Stimulated activated CD8-positive, alpha-beta memory T cell treated with anti-CD3 and anti-CD28 coated beads, Interleukin-7, amount 100 ng/mL, for 1 hour (primary cell): ENCODE data around the gene POLR1C.
A peak's percentile ranks its signal among the peaks of the same experiment; 100 is the strongest.
"Not testable (repeated sequence)": the region's sequence is repeated elsewhere in the genome, so short reads cannot be mapped to it uniquely, and the experiment has no call there.

Experiments
- DNase-seq, 2 donors: peaks; one replicate each; pipeline ENCODE4 v3.0.0-alpha.2; 2020; ENCODE audit warnings: low read depth in 2 of 2

Gene POLR1C, protein sequence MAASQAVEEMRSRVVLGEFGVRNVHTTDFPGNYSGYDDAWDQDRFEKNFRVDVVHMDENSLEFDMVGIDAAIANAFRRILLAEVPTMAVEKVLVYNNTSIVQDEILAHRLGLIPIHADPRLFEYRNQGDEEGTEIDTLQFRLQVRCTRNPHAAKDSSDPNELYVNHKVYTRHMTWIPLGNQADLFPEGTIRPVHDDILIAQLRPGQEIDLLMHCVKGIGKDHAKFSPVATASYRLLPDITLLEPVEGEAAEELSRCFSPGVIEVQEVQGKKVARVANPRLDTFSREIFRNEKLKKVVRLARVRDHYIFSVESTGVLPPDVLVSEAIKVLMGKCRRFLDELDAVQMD

DNA sequence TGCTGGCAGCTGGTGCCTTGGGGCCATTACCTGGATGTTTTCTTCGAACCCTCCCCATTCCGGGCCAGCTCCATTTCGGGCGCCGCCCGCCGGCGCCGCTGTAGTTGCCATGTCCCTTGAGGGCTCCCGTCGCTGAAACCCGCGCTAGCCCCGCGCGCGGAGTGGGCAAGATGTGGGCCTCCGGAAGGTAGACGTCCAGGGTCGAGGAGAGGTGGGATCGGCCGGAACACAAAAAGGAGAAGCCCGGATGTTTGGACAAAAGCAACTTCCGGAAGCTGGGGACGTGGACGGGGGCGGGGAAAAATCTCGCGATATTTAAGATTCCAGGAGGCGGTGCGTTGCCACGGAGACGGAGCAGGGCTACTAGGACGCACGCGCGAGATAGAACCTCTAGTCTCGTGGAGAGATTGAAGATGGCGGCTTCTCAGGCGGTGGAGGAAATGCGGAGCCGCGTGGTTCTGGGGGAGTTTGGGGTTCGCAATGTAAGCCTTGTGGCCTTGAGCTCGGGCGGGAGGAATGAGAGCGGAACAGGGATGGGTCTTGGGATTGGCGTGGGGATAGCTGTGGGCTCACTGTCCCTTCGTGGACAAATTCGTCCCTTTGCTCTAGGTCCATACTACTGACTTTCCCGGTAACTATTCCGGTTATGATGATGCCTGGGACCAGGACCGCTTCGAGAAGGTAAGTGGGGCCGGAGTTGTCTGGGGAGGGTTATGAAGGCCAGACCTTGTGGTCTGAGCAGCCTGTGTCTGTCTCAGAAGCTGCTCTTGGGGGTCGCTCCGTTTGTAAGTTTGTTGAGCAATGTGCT lies at the start of gene POLR1C, which contains the start of gene YIPF3:
POLR1C (plus strand) TSS at position 393 of the 808 bp plus-strand sequence; CDS start at position 414, 21 bp downstream.
YIPF3 (minus strand) TSS at position 230 of the 808 bp plus-strand sequence; CDS start at position 111, 119 bp downstream.
- DNase-seq, result peak; percentile 95 to 96

DNA sequence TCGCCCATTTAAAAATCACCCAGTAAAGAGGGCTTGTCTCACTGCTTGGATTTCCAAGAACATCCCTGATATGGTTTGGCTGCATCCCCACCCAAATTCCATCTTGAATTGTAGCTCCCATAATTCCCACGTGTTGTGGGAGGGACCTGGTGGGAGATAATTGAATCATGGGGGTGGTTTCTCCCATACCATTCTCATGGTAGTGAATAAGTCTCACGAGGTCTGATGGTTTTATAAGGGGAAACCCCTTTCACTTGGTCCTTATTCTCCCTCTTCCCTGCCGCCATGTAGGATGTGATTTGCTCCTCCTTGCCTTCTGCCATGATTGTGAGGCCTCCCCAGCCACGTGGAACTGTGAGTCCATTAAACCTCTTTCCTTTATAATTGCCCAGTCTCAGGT lies 49.6 kb upstream of the POLR1C start:
- not testable (repeated sequence) for DNase-seq

DNA sequence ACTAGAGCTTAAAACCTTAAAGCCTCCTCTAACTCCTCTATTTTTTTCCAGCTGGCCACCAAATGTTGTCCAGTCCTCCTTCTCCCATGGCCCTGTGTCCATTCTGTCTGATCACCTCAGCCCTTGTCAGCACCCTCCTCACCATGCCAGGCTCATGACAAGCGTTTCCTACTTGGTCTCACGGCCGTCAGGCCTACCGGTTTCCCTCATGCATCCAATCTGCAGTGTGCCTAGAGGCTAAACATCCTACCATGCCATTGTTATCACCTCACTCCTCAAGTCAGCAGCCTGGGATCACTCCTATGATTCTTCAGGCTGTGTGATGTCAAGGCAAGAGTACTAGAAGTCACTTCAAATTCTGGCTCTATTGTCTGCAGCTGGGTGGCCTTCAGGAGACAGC lies 49.1 kb upstream of the POLR1C start:
- DNase-seq, result no peak

DNA sequence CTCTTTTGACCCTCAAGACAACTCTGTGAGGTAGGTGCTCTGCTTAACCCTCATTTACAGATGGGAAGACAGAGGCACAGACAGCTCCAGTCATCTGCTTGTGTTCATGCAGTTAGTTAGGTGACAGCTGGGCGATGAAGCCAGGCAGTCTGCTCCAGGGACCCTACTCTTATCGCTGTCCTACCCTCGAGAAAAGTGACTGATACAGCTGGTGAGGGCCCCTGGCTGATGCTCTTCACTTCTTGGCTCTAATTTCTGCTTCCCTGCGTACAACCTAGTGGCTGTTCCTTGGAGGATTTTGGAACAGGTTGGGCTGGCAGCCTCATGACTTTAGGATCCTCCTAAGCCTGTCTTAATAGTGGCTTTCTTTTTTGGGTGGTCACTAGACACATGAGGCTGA lies 48.6 kb upstream of the POLR1C start:
- no peak for DNase-seq

DNA sequence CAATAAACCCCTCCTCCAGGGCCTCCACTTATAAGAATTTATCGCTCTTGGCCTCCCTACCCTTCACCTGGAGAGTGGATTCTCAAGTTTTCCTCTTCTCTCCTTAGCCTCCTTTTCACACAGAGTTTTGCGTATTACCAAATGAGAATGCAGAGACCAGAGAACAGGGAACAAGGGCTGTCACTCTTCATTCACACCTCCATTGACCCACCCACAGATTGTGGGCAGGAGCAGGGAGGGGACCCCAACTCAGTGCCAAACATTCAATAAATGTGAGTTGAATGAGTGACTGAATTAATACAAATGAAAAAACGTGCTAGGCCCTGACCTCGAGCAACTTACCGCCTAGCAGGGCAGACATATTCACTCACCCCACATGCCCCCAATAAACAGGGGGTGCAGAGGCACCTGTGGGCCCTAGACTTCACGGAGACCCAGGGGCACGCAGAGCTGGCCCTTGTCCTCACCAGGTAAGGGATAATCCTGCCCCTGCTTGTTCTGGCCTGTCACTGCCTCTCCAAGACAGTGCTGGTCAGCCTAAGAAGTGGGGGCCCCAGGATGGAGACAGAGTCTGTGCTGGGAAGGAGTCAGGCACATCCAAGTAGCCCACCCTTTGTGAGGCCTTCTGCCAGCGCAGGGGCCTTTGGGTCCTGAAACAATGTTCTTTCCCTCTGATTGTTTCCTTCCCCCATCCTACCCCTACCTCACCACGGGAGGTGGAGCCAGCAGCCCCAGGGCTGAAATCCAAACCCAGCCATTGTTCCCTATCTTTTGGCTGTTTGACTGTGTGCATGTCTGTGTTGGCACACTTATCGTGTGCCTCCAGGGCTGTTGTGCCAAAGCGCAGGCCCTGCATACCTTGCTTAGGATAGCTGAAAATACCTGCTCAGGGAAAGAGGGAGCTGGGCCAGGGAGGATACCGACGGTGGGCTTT lies 47.9 kb upstream of the POLR1C start:
- DNase-seq, result no peak

DNA sequence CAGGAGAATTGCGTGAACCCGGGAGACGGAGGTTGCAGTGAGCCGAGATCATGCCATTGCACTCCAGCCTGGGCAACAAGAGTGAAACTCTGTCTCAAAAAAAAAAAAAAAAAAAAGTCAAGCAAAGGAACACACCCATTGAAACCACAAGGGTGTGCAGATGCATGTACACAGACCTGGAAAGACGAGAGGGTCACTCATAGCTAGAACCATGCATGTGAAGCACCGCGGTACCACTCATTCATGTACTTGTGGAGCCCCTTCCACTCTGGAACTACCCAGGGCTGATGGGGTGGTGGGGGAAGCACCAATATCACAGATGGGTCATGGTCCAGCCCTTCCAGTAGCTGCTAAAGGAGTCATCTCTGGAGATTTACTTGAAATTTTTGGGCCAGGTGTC lies 46.9 kb upstream of the POLR1C start:
- DNase-seq, result no peak

DNA sequence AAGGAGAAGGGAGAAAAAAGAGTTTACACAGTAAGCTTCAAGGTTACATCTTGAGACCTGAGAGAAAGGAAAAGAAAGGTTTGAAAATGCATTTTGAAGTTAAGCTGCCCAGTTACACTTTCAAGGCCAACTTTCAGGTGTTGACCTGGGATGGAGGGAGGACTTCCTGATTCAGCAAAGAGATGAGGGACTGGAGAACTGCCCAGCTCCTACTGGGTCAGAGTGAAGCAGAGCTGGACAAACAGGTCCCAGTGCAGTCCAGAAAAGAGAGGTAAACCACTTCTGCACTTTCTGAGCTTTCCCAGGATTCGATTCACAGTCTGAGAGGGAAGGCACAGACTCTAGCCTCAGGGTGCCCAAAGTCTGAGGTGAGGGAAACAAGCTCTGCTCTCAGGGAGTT lies 45.5 kb upstream of the POLR1C start:
- no peak for DNase-seq

DNA sequence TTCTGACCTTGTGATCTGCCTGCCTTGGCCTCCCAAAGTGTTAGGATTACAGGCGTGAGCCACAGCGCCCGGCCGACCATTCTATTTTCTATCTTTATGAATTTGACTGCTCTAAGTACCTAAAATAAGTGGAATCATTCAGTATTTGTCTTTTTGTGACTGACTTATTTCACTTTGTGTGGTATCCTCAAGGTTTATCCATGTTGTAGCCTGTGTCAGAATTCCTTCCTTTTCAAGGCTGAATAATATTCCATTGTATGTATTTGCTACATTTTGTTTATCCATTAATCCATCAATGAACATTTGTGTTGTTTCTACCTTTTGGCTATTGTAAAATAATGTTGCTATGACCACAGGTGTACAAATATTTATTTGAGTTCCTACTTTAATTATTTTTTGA lies 44.4 kb upstream of the POLR1C start:
- DNase-seq, result no peak

DNA sequence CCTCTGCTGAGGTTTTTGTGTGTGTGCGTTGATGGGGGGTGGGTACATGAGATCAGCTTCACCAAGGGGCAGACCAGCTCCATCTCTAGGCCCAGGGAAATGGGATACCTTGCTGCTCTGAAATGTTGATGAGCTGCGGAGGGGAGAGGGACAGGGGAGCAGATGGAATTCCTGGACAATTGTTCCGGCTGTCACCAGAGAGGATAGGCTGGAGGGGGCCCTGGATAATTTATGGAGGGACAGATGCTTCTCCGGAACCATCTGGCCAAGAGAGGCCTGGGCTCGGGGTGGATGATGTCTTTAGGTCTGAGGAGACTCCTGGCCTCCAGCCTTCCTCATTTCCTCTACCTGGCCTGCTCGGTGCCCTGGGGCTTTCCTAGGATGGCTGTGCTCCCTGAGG lies 41.4 kb upstream of the POLR1C start:
- no peak for DNase-seq

DNA sequence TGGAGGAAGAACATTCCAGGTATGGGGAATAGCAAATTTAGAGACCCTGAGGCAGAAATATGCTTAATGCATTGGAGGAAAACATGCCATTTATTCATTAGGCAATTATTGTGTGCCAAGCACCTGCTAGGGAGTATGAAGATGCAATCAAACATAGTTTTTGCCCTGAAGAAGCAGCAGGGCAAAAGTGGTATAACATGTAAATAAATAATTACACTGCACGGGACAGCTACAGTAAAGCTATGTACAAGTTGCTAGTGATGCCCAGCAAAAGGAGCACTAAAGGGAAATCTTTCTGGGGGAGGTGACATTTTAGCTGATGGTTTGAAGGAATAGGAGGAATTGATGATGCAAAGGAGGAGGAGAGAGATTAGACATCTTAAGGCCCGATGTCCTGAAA lies 40.1 kb upstream of the POLR1C start:
- no peak for DNase-seq

DNA sequence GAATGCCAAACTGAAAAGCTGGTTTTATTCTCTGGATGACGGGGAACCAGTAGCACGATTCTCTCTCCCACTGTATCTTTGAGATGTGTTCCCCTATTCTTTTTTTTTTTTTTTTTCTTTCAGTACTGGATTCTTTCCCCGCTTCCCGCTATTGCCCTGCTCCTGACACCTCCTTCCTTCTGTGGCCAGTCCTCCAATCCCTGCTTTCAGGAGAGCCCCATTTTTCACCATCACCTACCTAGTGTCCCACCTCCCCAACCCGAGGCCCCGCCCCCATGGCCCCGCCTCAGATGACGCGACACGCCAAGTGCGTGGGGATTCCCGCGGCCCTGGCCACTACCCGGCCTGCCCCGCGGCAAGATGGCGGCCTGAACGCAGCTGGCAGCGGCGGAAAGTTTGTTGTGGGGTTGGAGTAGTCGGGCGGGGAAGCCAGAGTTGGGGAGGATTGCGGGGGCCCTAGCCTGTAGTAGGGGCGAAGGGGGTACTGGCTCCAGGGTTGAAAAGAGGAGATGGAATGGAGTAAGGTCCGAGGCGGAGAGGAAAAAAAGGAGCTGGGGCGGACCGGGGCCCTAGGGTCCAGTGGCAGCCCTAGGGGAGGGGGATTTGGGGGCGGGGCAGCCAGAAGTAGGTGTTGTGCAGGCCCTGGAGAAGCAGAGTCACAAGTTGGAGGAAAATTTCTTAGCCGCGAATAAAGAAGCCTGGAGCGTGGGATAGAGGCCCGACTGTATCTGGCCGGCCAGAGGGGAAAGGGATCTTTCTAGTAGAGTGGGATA lies 39.5 kb upstream of the POLR1C start, which contains the start of gene TJAP1:
TJAP1 (plus strand) TSS at position 336 of the 773 bp plus-strand sequence. CDS start 21,432 bp downstream, outside the sequence.
- peak; percentile 96 to 98 for DNase-seq

DNA sequence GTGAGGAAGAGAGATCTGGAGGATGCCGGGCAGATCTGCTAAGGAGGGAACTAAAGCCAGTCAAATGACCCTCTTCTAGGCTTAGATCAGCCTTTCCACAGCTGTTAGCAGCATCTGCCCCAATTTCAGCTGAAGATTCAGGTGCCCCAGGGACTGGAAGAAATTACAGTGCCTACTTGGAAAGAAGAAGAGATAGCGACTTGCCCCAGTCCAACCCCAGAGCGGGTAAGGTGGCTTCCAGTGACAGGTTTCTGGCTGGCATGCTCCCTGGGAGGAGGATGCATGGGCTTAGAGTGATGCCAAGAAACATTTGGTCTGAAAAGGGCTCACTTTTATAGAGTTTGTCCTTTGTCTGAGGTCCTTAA lies 38.9 kb upstream of the POLR1C start:
- no peak for DNase-seq

DNA sequence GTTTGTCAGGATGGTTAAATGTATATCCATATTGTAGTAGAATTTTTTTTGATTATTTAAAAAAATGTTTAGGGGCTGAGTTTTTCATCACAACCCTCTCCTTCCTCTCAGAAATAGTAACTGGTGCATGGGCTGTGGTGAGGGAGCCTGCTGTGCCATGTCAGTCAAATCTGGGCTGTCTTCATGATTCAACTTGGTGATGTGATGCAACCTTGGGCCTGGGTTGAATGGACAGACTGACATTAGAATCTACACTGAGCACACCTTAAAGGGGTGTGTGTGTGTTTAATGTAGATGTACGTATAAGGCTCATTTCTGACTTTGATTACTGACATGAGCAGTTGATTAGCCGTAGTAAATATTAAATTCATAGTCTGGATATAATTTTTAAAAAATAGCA lies 35.8 kb upstream of the POLR1C start:
- no peak for DNase-seq

DNA sequence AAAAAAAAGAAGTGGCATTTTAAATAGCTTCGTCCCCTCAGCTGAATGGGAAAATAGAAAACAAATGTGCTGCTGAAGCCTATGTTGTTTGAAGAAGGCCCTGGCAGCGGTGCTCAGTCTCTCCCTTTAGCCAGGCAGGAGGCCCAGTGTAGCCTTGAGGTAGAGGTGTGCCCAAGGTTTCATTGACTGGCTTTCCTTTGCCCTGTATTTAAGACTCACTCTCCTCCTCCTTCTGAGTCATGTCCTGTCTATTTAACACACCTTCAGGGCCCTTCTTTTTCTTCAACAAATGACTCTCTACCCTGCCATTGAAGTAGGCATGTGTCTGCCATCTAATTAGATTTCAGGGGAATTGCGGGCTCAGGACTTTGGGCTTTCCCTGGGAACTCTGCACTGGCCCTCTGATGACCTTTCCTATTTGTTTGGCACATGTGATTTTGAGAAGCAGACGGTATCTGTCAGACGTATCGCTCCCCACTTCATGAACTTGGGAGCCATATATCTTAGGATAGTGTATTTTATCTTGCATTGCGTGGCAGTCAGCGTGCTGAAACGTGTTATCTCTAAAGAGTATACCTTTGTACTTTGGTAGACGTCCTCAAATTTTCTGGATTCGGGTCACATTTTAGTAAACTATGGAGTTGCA lies 35.2 kb upstream of the POLR1C start:
- DNase-seq, result no peak

DNA sequence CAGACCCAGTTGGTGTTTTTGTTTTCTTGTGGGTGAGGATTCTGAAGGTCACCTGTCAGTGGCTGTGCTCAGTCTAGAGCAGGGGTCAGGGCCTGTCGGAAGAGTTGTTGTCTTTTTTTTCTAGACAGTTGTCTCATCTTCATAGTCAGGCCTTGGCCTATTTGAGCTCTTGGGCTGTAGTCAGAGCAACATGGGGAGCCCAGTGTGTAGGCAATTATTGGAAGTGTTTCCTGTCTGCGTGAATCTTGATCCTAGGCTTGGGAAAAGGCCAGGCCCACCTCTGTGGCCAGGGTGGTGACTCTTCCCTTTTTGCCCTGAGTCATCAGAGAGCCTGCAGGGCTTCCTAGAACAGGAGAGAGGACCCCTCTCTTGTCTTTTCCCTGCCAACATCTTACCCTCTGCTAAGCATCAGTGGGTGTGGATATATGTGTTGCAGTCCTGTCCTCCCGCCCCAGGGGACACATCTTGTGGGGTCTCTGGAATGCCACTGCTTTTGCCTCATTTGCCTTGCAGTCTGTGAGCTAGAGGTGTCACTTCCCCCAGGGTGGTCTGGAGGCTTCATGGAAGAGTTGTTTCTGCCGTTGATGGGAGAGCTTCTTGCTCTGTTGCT lies 28.1 kb upstream of the POLR1C start:
- DNase-seq, result no peak

DNA sequence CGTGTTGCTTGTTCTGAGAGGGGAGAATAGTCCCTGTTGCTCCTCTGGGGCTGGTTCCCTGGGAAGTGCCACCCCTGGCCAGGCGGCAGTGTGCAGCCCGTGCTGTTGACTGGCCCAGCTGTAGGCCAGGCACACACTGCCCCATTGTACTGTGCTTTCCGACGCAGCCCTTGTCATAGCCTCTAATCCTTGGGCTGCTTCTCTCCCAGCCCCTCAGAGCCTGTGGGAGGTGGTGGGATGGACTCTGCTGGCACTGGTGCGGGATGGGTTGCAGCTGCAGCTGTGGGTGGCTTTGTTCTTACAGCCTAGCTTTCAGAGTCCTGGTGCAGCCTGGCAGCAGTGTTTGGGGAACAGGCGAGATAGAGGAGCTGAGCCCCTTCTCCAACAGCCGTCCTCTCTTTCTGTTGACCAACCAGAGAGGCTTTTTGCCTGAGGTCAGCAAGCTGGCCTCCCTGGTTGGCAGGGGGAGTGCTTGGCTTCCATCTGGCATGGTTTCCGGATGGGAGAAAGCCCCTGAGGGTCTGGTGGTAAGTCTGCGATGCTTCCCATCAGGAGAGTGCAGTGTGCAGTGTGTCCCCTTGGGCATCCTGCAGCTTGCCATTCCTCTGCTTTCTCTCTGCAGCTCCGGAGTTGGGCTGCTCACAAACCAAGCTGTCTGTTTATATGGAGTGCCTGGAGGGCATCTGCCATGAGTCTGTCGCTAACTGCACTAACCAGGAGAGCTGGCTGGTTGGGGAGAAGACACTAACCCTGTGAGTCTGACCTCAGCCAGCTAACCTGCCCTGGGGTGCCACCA lies 27.4 kb upstream of the POLR1C start:
- no peak for DNase-seq

DNA sequence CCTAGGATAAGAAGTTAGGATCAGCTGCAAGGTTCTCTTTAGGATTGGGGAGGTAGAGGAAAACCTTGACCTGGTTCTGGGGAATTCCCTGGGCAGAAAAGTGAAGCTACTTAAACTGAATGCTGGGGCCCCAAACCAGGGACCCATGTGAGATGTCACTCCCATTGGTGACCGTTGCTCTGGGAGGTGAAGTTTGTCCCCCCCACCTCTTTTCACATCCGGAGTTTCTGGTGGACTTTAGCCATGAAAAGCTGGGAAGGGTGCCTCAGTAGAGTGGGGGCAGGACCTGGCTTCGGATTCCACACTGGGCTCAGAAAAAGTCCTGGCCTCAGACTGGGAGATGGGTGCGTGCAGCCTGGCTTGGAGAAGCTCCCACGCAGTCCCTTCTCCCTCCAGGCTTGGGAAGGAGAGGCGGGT lies 26.4 kb upstream of the POLR1C start:
- no peak for DNase-seq

DNA sequence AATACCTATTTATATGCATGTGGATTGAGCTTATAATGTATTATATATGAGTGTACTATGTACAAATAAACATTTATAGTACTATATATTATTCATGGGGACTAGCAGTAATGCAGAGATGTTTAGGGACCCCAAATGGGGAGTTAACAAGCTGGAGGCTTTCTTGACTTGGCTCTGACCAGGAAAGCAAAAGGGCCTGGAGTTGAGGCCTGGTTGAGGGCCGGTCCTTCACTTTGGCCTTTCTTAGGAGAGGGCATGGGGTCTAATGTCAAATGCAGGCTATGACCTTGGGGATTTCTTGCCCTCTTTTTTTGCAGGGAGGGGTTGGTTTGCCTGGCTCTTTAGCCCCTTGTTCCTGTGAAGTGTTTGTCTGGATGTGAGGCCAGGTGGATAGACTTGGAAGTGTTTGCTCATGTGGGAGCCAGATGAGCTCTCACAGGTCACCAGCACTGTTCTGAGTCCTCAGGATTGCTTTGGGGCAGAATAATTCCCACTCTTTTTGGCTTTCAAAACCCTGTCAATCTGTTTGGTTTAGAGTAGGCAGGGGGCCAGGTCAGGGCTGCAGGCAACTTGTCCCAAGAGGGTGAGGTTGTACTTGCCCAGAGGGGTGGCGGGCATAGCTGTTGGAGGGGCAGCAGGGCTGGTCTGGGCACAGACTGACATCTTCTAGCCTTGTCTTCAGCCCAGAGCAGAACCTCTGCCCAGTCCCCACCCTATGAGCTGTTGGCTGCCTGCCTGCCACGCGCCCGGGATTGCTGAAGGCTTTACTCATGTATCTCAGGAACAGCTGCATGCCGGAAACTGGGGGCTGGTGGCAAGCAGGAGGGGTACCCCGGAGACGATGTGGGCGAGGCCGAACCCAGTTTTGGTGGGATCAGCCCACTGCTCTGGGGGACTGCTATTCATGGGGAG lies 24.9 kb upstream of the POLR1C start:
- DNase-seq, result no peak
